HG03139 (cell line): ENCODE results near the gene FAM216B.
"Not testable (repeated sequence)": the region's sequence is repeated elsewhere in the genome, so short reads cannot be mapped to it uniquely, and the experiment has no call there.

Experiments
- ATAC-seq: cut with Tn5 transposase; IDR thresholded peaks from one replicate; pipeline ENCODE4 v1.9.1; 2021; ENCODE audit not compliant: unreplicated experiment

FAM216B gene

DNA sequence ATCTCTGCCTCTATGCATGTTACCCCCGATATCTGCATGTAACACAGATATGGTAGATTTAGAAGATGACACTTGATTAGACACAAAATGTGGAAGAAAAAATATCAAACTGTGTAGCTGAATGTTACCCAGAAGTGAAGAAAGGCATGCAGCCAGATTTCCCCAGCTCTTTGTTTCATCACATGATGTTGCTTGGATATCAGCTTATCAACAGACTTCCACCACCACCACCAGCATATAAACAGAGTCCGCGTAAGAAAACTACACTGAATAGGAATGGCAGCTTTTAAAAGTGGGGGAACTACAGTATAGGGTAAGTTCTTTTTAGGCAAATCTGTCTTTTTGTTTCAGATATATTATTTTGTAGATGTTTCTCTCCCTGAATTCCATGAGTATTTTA is at the start of gene FAM216B:
TSS of gene FAM216B (plus strand) at position 233 of the 400 bp plus-strand sequence. CDS start 2,484 bp downstream, outside the sequence.
- ATAC-seq = no peak

DNA sequence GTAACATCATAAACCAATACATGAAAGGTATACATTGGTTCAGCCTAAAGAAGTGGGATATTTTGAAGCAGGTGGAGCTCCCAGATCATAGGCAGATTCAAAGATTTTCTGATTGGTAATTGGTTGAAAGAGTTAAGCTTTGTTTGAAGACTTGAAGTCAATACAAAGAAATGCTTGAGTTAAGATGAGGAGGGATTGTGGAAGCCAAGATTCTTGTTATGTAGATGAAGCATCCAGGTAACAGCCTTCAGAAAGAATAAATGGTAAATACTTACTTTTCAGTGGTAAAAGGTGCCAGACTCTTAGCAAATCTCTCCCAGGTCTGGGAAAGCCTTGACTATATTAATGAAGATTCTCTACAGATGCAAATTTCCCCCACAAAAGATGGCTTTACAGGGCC is 49.3 kb upstream of the FAM216B start:
- no peak for ATAC-seq

- no peak for ATAC-seq
These were observed 48.3 kb upstream of the FAM216B start for GRCh38 chr13:42733046-42733445.

- ATAC-seq = no peak
These were observed 46.4 kb upstream of the FAM216B start for GRCh38 chr13:42735010-42735409.

DNA sequence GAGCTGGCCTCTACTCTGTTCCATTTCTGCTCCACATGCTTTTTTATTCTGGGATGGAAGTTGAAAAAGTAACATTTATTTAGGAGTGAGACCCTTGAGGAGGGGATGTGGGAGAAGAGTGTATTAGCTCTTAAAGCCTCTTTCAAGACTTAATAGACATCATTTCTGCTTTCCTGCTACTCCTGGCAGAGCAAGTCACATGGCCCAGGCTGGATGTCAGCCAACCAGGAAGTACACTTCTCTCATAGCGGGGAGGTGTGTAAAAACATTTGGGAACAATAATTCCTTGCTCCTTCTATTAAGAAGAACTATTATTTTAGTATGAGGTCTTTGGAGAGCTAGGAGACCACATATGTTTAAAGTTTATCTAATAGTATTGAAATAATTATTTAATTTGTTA is 40.6 kb upstream of the FAM216B start:
- no peak for ATAC-seq

DNA sequence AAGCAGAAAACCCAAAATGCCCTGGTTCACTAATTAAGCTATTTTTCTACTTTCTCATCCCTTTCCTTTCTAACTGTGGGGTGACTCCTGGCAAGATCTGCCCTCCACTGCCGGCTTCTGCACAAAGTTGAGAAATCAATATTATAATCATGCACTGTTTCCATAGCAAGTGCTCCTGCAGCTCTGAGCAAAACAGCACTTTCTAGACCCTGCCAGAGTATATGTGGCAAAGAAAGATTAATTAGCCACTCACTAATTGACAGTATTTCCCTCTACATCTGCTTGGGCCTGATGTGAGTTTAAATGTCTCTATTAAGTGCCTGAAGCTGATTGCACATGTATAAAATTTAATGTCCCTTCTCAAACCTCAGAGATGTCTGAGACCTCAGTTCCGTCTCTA is 39.5 kb upstream of the FAM216B start:
- no peak for ATAC-seq

DNA sequence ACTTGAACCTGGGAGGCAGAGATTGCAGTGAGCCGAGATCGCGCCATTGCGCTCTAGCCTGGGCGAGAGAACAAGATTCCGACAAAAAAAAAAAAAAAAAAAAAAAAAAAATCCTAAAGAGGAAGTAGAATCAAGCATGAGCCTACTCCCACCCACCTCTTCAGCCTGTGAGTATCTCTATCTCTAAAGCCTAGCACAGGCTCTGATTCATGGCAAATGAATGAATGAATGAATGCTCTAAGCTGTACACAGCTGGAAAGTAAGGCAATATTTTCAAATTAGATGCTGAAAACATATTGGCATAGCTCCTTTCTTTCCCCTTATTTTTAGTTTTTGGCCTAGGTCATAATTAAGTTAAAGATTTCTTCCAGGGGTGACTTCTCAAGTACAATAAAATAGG is 35.7 kb upstream of the FAM216B start:
- no peak for ATAC-seq

- no peak for ATAC-seq
These were observed 34.5 kb upstream of the FAM216B start for GRCh38 chr13:42746866-42747265.

DNA sequence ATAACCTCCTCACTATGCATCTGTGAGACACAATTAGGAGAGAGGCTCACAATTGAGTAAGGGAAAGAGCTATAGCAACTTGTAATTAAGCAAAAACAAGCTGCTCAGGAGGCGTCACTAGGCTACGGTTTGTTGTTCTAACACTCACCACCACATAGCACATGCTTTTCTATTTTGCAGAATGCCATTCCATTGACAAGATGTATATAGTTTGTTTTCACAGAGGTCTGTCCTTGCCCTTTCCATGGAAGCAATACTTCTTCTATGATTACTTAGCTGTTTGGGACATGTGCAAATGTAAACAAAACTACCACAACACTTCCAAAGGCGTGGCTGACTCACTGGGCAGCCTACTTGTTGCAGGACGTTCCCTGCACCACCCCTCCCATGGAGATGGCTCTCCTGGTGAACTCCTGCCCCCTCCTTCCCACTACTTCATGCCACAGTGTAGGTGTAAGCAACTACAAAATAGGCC is 33.9 kb upstream of the FAM216B start:
- ATAC-seq = no peak

DNA sequence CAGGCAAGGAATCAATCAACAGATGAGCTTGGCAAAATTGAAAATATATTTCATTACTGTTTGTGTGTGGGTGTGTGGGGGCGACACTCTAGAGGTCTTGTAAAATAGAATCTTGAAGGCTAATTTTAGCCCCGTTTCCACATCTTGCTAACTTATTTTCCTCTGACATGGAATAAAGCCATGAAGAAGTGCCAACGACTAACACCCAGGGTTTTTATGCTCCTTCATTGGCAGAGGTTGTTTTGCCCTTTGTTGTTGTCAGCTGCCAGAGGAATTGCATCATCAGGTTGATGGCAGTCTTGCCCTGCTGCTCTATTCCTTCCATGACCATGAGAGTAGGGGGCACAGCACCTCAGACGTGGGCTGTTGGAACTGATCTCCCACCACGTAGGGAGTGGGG is 30.6 kb upstream of the FAM216B start:
- no peak for ATAC-seq

- ATAC-seq = no peak
These were observed 29.7 kb upstream of the FAM216B start for GRCh38 chr13:42751693-42752092.

GRCh38 chr13:42752731-42753130 is 28.7 kb upstream of the FAM216B start:
- ATAC-seq = no peak

- no peak for ATAC-seq
These were observed 27.7 kb upstream of the FAM216B start for GRCh38 chr13:42753697-42754096.

DNA sequence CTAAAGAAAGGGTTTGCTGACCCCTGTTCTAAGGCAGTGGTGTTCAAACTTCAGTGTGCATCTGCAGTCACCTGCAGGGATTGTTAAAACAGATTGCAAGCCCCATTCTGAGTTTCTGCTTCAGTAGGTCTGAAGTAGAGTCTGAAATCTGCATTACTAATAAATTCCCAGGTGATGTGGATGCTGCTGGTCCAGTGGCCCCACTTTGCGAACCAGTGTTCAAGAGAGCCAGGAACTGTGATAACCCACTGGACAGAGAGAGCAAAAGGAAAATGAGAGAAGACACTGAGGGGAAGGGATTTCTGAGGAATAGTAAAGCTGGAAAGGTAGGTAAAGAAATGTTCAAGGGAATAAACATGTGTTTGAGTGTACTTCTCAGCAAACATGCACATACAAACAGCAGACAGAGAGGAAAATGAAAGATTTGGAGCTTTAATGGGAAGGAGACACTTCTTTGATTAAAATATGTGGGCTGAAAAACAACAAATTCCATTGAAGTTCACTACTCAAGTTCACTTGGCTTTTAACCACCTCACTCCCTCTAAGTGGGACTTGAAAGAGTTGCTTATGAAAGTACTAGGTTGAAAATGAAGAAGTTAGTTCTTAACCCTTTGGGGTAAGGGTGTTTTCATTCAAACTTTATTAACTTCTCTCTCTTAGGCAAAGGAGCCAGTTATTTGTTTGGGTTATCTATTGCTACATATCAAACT is 26.4 kb upstream of the FAM216B start:
- ATAC-seq = no peak

- no peak for ATAC-seq
These were observed 23.5 kb upstream of the FAM216B start for GRCh38 chr13:42757678-42758420.

GRCh38 chr13:42758515-42758914 is 22.9 kb upstream of the FAM216B start:
- no peak for ATAC-seq

DNA sequence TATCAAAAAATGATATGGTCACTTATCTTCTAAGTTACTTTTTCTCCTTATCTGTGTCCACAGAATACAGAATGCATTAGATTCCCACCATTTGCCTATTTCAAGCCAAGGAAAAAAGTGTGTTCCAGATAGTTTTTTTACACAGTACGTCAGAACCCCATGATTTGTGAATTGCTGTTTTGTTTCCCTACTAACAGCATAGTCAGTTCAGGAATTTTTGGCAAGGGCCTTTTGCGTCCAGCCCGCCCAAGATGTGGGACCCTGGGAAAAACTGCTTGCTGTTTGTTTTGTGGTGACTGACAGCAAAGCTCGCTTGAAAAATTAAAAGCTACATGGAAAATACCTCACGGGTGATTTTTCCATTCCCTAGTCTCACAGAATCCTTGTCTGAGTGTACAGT is 20.4 kb upstream of the FAM216B start:
- ATAC-seq = no peak

DNA sequence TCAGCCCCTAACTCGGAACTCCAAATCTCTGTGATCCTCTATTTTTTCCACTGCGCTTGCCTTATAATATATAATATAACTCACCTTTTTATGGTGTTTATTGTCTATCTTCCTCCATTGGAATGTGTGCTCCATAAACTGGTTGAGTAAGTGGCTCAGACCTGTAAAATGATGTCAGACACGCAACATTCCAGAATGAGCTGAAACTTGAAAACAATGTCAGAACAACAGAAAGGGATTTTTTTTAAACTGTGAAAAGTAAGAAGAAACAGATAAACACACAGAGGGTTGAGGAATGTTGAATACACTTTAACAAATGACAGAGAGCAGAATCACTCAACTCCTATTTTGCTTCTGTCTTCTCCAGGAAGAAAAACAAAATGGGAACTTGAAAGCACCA is 19.1 kb upstream of the FAM216B start:
- no peak for ATAC-seq

DNA sequence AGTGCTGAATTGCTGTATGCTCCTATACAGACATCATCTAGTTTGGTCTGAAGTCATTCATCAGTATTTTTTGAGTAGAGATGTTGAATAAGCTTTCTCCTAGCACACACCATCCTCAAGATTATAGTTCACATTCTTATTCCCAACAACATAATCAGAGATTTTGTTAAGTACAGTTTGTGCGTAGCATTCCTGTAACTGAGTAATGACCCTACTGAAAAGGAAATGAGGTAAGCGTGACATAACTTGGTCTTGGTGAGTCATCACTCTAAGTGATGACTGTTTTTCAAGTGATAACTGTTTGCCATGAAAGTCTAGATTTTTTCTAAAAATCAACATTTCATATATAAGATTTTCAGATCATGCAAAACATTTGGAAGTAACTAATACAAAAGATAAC is 18.5 kb upstream of the FAM216B start:
- no peak for ATAC-seq

- no peak for ATAC-seq
These were observed 15.4 kb upstream of the FAM216B start for GRCh38 chr13:42766016-42766415.

DNA sequence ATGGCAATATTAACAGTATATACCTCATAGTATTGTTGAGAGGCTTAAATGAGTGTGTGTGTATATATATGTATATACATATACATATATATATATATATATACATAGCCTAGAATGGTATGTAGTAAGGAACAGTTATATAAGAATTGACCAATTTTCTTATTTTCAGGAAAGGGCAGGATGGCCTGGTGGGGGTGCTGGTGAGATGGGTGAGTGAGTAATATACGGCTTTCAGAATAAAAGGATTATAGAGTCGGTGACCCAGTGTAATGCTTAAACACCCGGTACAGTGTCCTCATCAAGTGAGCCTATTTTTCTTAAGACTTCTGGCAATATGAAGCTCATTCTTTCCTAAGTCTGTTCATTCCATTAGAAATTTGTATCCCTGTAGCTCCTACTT is 11.7 kb upstream of the FAM216B start:
- no peak for ATAC-seq

DNA sequence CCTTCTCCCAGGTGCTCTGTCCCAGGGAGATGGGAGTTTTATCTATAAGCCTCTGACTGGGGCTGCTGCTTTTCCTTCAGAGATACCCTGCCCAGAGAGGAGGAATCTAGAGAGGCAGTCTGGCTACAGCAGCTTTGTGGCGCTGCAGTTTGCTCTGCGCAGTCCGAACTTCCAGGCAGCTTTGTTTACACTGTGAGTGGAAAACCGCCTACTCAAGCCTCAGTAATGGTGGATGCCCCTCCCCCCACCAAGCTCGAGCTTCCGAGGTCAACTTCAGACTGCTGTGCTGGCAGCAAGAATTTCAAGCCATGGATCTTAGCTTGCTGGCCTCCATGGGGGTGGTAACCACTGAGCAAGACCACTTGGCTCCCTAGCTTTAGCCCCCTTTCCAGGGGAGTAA is 4.8 kb upstream of the FAM216B start:
- ATAC-seq = not testable (repeated sequence)
